CD4-positive, alpha-beta T cell treated with Interleukin-17A for 1 hour (primary cell): Measurements from ENCODE around the gene CLEC4M.
"Not testable (repeated sequence)": the region's sequence is repeated elsewhere in the genome, so short reads cannot be mapped to it uniquely, and the experiment has no call there.

Experiments used
- DNase-seq: peaks from one replicate; pipeline ENCODE4 v3.0.0-alpha.2; 2020

The CLEC4M gene

DNA sequence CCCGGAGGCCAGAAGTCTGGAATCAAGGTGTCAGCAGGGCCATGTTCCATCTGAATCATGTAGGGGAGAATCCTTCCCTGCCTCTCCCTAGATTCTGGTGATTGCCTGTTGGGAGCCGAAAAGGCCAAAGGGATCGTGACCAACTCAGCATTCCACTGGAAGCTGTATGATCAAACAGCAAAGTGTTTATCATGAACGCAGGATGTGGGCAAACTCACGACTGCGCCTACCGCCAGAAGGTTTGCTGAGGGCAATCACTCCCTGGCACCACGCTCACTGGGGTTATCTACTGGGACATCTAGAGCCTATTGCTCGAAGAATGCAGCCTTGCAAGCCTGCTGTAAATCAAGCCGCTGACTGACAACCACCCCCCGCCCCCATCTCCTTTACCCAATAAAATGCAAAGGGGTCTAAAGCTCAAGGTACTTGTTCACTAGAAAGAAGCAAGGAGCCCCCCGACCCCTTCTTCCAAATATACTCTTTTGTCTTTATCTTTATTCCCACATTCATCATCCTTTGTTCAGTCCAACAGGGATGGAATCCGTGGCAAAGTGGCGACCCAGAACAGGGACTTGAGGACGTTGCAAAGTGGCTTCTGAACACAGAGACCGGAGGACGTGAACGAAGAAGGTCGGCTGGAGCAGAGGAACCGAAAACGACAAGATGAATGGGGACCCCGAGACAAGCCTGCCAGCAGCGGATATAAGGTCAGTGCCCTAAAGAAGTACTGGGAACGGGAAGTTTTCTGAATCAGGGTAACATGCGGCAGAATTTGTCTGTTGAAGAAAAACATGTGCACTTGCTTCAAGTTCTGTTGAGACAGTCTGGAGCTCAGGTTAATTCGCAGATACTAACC is 16.8 kb downstream of the CLEC4M start:
- no peak for DNase-seq

DNA sequence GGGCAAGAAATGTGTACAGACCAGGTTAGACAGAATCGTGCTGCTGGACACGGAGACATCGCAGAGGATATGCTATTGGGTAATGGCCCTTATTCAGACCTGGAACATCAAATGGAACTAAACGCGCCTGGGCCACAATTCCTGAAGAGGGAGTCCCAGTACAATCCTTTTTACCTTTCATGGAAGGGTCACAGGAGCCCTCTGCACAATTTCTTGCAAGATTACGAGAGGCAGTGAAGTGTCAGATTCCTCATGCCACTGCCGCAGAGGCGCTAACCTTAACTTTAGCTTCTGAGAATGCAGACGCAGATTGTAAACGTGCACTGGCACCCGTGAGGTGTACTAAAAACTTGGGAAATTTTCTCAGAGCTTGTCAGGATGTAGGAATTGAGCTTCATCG is 18.1 kb downstream of the CLEC4M start:
- no peak for DNase-seq

DNA sequence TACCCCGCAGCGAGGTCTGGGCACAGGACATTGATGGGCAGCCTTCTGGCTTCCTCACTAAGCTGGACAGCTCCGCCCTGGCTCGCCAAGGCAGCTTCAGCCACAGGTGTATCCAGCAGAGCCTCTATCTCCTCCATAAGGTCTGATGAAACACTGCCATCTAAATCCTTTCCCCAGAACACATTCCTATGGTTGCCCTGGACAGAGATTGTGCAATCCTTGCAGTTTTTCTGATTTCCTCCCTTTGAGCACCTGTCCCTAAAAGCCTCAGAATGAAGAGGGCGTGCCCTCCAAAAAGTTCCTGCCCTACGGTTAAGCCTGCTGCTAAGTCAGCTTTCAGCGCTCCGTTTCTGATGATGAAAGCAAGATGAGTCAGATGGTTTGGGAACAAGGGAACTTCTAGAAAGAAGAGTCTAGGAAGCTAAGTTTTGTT is 21.0 kb downstream of the CLEC4M start:
- DNase-seq: no peak

DNA sequence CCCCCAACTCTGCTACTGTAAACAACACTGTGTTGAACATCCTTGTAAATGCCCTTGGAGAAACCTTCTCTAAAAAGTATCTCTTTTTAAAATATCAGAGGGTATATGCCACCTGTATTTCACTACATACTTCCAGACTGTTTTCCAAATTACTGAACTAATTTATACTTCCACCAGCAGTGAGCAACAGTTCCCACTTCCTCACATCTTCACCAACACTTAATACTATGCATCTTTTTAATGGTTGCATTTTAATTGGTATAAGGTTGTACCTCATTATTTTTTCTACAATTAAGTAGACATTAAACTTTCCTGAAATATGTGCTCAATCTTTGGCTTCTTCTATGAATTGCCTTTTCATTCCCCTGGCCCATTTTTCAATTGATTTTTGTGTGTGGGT is 21.8 kb downstream of the CLEC4M start:
- no peak for DNase-seq

DNA sequence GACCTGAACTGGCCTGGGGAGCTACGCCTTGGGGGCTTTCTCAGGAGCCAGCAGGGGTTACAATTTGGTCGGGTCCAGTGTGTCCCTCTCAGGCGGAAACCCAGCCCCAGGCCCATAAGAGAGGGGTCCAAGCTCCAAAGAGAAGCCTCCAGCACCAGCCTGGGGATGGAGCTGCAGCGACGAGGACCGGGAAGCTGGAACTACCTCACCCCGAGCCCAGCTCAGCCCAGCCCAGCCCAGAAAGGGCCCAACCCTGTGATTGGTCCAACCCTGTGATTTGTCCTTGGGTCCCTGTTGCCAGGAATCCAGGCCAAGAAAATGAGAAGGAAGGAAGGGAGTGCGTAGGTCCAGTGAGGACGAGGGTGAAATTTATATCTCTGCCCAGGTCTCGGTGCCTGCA is 24.1 kb downstream of the CLEC4M start:
- no peak for DNase-seq

DNA sequence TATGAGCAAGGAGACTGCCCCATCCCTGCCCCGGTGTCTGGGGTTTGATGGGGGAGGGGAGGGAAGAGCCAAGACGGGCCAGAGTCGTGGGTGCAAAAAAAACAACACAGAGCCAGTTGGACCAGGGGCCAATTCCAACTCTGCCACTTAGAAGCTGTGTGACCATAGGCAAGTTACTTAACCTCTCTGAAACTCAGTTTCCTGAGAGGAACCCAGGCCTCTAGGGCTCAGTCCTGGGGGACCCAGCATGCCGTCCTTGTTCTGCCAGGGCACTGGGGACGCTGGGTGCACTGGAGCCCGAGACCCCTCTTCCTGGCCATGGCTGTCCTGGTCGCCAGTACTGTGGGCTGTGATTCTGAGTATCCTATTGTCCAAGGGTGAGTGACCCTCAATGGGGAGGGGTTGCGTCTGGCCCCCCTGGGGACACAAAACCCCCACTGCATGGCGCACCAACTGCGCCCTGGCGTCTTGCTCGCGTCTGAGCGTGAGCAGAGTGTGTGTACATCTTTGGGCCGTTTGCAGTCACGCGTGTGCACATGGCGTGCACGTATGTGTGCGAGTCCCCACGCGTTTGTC is 24.6 kb downstream of the CLEC4M start:
- no peak for DNase-seq

DNA sequence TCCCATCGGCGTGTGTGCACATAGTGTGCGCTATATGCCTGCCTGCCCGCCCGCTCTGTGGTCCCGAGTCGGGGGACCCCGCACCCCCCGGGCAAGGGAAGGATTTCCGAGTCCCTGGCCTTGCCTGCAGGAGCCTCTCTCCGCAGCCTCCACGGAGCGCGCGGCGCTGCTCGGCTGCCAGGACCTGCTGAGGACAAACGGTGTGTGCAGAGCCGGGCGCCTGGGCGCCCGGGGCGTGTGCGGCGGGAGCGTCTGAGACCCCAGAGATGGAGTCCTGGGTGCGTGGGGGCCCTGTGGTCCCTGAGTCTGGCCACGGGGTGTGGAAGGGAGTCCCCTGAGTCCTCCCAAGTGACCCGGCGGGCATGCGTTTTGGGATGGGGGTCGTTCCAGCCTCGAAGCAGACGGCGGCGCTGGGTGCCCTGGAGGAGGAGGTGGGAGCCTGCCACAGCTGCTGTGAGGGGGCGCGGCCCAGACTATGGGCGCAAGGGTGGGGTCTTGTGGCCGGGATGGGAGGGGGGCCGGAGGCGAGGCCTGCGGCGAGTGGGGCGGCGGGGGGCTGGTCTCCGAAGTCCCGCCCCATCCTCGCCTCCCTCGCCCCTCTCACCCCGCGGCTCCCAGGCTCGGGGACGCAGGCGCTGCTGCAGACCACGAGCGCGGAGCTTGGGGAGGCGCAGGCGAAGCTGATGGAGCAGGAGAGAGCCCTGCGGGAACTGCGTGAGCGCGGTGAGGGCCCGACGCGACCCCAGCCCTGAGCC is 25.3 kb downstream of the CLEC4M start:
- no peak for DNase-seq

DNA sequence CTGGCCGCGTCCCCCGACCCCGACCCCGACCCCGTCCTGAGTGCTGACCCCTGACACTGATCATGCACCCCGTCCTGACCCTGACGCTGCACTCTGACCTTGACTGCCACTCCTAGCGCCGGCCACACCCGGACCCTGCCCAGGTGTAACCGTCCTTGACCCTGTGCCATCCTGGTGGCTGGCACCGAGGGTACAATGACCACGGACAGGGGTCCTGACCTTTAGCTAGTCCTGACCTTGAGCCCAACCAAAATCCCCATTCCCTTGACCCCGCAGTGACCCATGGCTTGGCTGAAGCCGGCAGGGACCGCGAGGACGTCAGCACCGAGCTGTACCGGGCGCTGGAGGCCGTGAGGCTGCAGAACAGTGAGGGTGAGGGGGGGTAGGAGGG is 25.9 kb downstream of the CLEC4M start:
- DNase-seq: no peak

DNA sequence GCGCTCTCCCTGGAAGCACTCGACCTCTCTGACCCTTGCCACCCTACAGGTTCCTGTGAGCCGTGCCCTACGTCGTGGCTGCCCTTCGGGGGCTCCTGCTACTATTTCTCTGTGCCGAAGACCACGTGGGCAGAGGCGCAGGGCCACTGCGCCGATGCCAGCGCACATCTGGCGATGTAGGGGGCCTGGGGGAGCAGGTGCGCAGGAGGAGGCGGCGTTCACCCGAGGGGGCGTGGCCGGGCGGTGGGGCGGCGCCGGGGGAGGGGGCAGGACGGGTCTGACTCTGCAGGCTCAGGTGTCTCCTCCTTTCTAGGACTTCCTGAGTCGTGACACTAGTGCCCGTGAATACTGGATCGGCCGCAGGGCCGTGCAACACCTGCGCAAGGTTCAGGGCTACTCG is 26.4 kb downstream of the CLEC4M start:
- DNase-seq: peak; percentile 43

DNA sequence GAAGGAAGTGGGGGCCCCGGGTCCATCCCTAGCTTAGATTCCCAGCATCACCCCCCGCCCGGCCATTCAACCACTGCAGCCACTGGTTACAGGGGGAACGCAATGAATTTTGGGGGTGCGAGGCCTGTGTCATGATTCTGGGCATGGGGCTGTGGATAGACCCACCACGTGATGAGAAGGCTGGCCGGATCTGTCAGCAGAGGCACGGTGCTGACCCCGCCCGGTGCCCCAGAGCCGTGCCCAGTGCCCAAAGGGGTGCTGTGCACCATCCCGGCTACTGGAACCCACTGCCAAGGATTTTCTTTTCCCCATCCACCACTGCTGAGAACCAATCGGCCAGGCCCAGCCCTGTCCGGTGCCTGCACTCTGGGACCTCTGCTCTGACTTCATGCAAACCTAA is 27.4 kb downstream of the CLEC4M start:
- DNase-seq: no peak

DNA sequence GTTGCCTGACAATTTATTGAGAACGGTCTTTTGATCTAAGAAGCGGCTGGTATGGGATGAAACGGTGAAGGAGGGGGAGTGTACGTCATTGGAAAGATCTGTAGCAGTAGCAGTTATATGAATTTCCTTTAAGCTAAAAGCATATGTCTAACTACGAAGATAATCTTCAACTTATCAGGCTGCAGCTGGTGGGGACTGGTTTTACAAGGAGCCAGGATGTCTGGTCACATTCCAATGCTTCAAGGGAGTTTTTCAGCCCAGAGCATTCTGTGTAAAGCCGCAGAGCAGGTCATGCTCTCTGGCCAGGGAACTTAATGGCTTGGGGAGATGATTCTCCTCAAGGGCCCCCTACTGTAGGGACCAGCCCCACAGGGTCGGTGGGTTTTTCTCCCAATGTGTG is 29.2 kb downstream of the CLEC4M start:
- DNase-seq: no peak

DNA sequence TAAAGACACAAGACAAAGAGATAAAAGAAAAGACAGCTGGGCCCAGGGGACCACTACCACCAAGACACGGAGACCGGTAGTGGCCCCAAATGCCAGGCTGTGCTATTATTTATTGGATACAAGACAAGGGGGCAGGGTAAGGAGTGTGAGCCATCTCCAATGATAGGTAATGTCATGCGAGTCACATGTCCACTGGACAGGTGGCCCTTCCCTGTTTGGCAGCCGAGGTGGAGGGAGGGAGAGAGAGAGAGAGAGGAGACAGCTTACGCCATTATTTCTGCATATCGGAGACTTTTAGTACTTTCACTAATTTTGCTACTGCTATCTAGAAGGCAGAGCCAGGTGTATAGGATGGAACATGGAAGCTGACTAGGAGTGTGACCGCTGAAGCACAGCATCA is 29.7 kb downstream of the CLEC4M start:
- DNase-seq: not testable (repeated sequence)

DNA sequence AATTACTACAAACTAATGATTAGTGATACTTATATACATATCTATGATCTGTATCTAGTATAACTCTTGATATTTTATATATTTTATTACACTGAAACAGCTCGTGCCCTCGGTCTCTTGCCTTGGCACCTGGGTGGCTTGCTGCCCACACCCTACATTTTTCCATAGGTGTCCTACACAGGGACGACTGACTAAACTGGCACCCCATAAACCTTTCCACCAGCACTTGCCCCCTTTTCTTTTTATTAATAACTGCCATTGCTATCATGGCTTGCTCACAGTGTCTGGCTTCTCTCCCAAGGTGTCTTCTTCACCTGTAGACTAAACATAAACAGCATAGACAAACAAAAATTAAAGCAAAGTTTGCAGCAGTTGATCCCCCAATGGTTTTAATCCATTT is 30.4 kb downstream of the CLEC4M start:
- DNase-seq: no peak

DNA sequence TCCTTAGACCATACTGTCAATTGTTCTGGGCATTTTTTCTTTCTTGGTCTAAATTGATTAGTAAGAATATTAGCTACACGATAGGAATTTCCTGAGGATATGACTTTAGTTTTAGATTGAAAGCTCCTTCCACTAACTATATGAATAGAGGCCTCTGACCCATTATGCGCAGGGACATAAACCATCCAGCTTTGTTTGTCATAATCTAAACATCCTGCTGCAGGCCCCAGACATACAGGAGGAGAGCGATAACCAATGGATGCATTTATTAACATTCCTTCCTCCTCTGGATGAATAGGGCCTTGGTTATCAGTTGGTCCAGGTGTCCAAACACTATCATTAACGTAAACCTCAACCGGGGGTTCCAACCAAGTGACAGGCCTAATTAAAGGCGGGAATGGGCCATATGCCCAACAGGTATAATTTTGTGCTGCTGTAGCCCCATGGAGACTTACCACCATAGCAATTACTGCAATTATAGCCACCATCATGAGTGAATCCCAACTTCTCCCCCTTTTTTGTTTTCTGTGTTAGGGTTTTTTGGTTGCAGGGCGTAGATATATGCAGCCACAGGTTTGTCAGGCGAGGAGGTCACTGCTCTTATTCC is 32.6 kb downstream of the CLEC4M start:
- no peak for DNase-seq

DNA sequence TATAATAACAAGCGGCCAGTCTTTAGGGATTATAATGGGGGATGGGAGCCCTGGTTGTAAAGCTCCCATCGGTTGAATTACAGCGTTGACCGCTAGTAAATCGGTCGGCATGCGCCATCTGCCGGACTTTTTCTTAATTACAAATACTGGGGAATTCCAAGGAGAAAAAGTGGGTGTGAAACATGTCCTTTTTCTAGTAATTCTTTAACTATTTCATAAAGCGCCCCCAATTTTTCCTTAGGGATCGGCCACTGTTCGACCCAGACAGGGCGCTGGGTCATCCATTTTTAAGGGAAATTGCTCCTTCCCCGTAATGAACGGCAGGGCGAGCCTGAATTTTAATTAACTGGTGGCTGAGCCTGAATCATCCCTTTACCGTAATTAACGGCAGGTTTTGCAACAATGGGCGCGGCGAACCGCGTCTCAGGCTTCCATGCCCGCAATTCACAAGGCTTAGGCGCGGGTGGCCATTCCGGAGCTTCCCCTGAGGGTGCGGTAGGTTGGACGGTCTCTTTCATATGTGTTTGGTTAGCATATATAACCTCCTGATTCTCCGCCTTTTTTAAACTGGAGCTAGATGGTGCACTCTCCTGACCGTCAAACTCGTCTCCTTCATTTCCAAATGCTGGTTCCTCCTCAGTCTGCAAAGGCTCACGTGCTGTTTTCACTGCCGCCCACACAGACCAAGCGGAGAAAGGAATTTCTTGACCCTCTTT is 36.8 kb downstream of the CLEC4M start:
- peak; percentile 78 for DNase-seq

DNA sequence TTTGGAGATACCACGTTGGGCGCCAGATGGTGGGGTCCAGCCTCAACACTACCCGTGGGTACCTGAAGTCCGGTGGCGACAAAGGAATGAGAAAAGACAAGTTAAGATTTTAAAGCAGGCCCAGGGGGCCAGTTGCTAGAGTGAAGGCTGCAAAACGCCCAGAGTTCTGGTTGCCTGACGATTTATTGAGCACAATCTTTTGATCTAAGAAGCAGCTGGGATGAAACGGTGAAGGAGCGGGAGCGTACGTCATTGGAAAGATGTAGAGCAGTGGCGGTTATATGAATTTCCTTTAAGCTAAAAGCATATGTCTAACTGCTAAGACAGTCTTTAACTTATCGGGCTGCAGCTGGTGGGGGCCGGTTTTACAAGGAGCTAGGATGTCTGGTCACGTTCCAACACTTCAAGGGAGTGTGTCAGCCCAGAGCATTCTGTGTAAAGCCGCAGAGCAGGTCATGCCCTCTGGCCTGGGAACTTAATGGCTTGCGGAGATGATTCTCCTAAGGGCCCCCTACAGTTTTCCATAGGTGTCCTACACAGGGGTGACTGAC is 38.1 kb downstream of the CLEC4M start:
- no peak for DNase-seq

DNA sequence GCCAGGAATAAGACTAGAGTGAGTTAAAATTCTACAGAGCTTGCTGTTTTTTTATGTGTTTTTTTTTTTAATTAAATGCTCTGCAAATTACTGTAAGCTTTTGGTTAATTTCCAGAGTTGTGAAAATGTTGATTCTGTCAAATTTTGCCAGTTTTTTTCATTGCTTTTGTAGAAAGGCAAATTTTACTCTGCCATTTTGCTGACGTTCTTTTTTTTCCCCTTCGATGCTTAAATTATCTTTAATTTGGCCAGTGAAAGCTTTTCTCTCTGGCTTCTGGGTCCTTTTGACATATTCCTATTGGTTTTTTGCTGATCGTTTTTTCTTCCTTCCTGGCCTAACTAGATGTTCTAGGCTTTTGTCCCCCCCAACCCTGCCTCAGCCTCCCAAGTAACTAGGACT is 43.2 kb downstream of the CLEC4M start:
- no peak for DNase-seq

DNA sequence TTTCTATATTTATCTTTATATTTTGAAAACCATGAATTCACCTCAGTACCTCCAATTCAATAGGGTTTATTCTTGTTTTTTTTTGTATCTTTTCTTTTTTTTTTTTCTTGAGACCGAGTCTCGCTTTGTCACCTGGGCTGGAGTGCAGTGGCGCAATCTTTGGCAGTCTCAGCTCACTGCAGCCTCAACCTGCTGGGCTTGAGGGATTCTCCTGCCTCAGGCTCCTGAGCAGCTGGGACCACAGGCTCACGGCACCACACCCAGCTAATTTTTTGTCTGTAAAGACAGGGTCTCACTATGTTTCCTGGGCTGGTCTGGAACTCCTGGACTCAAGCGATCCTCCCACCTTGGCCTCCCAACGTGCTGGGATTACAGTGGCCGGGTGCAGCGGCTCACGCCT is 43.8 kb downstream of the CLEC4M start:
- no peak for DNase-seq

DNA sequence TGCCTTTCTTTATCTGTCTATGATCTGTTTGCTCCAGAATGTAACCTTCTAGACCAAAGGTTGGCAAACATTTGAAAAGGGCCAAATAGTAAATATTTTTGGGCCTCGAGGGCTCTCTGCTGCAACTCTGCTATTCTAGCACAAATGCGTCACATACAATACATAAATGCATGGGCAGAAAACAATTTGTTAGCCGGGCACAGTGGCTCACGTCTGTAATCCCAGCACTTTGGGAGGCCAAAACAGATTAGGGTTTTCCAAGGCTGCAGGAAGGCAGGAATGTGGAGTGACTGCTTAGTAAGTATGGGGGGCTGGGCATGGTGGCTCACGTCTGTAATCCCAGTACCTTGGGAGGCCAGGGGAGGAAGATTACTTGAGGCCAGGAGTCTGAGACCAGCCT is 45.1 kb downstream of the CLEC4M start:
- DNase-seq: no peak

DNA sequence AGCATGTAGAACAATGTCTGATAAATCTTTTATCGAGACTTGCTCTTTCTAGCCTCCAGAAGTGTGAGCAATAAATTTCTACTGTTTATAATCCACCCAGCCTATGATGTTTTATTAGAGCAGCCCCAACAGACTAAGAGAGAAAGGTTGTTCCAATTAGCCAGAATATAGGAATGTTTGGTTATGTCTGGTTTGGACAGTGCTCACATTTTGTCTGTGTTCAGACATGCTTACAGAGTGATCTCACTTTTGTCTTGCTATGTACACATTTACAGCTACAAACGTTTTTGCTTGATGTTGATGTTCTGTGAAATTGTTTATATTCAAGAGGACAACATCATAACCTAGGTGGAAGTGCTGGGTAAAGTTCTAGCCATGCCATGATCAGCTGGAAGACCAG is 48.9 kb downstream of the CLEC4M start:
- no peak for DNase-seq

DNA sequence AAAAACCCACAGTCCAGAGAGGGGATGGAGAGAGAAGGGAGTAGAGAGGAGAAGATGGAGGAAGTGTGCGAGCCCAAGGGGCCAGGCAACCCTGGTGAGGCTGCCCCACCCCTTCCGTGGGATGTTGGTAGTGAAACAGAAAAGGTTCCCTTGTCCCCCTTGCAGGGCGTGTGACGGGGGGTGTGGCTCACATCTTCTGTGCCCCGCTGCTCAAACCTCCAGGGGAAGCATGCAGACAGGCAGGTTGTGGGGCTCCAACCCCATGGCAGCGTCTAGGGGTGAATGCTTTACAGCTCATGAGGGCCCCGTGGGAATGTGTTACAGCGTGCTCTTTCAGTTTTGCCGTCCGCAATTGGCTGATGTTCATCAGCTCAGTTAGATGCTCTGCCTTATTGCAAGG is 52.3 kb downstream of the CLEC4M start:
- DNase-seq: no peak

DNA sequence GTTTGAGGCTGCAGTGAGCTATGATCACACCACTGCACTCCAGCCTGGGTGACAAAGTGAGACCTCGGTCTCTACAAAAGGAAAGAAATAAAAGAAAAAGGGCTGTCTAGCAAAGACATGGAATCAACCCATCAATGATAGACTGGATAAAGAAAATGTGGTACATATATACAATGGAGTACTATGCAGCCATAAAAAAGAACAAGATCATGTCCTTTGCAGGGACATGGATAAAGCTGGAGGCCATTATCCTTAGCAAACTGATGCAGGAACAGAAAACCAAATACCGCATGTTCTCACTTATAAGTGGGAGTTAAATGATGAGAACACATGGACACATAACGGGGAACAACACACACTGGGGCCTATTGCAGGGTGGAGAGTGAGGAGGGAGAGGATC is 53.0 kb downstream of the CLEC4M start:
- not testable (repeated sequence) for DNase-seq

DNA sequence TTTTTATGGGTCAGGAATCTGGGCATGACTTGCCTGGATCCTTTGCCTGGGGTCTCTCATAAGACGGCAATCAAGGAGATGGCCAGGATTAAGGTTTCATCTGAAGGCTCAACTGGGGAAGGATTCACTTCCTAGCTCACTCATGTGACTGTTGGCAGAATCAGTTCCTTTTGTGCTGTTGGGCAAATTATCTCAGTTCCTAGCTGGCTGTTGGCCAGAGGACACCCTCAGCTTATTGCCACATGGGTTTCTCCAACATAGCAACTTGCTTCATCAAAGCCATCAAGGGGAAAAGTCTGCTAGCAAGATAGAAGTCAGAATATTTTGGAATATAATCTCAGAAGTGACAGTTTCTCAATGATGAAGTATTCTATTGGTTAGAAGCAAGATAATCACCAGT is 54.8 kb downstream of the CLEC4M start:
- no peak for DNase-seq
